GM18907 (cell line): ENCODE results near the gene NEK1.
A peak's percentile ranks its signal among the peaks of the same experiment; 100 is the strongest.

Source experiments
- ATAC-seq: cut with Tn5 transposase; IDR thresholded peaks from one replicate; pipeline ENCODE4 v1.9.1; 2021; ENCODE audit warnings: mild to moderate bottlenecking, moderate library complexity; ENCODE audit not compliant: unreplicated experiment

NEK1 gene, protein sequence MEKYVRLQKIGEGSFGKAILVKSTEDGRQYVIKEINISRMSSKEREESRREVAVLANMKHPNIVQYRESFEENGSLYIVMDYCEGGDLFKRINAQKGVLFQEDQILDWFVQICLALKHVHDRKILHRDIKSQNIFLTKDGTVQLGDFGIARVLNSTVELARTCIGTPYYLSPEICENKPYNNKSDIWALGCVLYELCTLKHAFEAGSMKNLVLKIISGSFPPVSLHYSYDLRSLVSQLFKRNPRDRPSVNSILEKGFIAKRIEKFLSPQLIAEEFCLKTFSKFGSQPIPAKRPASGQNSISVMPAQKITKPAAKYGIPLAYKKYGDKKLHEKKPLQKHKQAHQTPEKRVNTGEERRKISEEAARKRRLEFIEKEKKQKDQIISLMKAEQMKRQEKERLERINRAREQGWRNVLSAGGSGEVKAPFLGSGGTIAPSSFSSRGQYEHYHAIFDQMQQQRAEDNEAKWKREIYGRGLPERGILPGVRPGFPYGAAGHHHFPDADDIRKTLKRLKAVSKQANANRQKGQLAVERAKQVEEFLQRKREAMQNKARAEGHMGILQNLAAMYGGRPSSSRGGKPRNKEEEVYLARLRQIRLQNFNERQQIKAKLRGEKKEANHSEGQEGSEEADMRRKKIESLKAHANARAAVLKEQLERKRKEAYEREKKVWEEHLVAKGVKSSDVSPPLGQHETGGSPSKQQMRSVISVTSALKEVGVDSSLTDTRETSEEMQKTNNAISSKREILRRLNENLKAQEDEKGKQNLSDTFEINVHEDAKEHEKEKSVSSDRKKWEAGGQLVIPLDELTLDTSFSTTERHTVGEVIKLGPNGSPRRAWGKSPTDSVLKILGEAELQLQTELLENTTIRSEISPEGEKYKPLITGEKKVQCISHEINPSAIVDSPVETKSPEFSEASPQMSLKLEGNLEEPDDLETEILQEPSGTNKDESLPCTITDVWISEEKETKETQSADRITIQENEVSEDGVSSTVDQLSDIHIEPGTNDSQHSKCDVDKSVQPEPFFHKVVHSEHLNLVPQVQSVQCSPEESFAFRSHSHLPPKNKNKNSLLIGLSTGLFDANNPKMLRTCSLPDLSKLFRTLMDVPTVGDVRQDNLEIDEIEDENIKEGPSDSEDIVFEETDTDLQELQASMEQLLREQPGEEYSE (N-terminal part only)

DNA sequence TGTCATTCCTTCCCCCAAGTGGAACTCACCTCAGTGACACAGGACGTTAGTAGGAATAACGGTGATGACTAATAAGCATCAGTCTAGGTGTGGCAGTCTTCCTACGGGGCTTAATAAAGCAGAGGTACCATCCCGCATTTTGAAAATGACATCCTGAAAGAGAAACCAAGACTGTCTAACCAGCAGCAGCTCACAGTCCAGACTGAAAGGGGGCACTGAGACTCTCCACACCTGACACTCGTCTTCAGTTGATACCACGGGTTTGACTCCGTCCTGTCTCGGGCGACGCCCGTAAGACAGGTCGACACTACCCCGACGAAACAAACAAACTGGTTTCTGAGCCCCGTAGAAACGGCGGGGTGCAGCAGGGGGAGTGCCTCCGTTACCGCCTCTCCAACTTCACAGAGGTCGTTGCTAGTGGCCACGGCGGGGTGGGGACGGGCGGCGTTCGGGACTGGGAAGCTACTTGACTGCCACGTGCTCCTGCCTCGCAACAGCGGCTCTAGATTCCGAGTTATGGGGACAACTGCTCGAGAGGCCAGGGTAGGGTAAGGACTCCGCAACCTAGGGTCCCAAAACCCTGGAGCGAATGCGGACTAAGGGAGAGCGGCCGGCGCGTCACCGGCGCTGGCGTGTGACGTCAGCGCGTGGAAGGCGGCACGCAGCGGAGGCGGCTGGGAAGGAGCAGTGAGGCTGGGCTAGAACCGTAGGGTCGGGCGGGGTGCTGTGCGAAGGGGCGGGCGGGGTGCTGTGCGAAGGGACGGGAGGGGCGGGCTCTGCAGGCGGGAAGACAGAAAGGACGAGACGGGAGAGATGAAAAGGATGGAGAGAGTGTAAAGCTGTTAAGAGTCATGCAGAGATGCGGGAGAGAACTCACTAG, at the start of gene NEK1:
Gene NEK1, minus strand, starts transcription at position 593 of the 880 bp plus-strand sequence. CDS start 9,953 bp downstream, outside the sequence.
- ATAC-seq = peak; percentile 96

DNA sequence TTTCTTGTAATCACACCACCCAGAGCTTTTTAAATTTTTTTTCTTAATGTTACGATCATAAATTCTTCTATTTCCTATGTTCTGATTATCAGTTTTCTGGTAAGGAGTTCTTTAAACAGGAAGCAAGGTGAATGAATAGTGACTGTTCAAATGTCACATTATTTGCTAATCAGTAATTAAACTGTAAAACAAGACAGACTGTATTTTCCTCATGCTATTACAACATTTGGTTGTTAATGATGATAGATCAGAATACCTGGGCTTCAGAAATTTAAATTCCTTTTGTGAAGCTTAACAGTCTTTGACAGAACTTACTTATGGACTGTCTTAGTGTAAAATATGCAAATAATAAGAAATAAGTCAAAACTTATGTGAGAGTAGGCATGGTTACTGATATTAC, 49.4 kb upstream of the NEK1 start:
- ATAC-seq = no peak

DNA sequence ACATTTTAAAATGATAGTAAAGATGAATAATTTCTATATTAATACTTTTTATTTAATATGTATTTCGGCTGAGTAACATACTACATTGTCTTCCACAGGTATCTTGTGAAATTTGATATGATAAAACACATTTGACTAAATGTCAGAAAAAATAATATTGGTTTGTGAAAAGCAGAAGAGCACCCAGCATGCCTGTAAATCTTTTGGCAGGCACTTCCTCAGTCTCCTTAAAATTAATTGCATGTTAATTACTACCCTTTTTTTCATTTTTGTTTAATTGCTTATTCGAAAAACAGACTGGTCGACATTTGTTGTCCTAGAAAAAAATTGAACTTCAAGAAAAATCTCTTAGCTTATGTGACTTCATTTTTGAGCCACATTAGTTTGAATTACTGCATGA, 48.5 kb upstream of the NEK1 start:
- ATAC-seq = no peak

DNA sequence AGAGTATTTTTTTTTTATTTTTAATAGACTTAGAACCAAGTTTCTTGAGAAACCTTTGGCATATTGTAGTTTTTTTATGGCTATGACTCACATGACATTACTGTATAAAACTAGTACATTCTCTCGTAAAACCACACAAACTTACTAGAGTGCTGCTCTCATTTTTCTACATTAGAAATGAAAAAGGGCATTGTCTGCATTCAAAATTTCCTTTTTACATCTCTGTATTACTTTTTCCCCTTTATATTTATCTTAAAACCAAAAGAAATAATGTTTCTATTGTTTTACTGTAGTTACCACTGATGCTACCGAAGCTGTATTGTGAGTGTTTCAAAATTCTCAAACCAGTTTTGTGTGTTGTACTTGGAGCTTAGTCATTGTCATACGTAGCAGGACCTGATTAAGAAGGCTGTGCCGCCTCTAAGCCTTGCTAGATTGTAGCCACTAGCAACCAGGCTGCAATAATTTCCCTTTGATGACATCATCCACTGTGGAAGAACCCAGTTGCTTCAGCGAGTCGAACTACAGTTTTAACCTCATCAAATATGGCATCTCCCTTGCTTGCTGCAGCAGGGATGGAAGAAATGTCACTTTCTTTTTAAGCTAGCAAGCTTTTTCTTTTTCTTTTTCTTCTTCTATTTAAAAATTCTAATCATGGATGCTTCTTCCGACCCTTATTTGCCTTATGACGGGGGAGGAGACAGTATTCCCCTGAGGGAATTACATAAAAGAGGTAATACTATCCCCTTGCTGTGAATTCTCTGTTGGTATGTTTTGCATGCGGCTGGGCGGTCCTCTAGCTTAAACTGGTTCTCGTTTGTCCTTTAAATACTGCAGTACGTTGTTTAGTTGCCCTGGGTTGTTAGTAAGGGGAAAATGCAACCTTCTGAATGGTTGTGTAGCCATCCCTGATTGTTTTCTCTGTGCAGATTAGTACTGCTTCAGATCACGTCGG, 47.6 kb upstream of the NEK1 start:
- peak; percentile 98 for ATAC-seq

DNA sequence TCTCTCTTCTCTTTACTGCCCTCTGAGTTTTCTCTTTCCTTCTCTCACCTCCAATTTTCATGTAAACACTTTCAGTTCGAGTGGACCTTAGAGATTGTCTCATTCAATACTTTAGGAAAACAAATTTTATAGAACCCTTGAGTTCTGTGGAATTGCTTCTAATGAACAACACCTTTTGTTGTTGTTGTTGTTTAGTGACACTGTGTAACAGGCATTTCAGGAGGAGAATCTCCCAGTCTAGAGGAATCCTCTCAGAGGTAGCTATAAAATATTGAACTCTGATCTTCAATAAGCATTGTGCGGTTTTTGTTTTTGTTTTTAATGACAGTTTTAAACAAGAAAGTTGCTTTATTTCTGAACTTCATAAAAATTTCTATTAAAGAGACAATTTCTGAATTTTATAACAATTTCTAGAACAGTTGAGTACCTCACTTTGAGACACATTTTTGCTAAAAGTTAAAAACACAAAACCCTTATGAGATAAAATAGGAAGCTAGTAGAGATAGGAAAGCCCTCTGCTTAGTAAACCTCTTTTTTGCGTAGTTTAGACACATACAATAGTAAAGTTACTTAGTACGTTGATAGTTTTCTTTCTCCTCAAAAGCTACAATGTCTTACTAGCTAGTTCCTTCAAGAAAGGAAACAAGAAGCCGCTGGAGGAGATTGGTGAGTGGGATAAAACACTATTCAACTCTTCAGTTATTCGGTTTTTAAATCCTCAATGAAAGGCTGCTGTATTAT, 46.8 kb upstream of the NEK1 start:
- no peak for ATAC-seq

DNA sequence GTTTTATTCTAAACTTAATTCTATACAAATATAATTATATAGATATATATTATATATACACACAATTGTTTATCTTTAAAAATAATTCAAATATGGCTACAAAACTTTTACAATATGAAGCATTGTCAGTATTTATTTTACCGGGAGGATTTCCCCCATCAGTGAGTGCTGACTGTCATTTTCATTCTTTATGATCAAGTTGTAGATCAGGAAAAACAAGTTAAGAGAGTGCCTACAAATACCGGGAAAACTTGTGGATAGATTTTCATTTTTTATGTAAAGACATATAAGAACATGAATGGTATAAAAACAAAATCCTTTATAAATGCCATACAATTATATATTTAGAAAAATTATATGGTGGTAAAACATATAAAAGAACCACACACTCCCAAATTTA, 45.8 kb upstream of the NEK1 start:
- no peak for ATAC-seq

DNA sequence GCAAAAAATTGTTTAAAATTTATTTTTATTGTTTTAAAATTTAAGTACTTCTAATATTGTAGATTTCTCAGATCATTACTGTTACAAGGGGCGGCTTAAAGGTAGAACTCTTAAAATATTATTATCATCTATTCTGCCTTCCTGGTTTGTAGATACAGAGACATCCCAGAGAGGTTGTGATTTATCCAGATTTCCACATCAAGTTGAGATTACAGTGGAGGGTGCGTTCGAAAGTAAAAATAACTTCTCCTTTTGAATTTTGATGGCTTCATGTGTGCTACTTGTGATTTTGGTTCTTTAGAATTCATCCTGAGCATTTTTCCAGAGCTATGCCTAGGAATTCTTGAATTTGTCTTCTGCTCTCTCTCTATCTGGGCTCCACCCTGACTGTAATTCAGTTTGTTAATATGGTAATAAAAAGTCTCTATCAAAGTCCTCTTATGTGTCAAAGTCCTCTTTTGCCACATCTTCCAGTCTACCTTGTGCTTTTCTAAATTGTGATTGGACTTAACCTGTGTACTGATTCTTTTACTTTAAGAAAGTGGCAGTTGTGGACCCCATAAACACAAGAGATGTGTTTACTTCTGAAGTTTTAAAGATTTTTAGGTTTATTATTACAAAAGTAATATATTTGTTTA, 45.2 kb upstream of the NEK1 start:
- no peak for ATAC-seq

DNA sequence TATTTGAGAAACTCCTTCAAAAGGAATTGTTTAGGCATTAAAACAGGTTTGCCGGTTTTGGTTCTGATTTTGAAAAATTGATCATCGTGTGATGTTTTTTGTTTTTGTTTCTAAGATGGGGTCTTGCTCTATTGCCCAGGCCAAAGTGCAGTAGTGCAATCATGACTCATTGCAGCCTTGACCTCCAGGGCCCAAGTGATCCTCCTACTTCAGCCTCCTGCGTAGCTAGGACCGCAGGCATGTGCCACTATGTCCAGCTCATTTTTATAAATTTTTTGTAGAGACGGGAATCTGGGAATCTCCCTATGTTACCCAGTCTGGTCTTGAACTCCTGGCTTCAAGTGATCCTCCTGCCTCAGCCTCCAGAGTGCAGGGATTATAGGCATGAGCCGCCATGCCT, 43.0 kb upstream of the NEK1 start:
- no peak for ATAC-seq

DNA sequence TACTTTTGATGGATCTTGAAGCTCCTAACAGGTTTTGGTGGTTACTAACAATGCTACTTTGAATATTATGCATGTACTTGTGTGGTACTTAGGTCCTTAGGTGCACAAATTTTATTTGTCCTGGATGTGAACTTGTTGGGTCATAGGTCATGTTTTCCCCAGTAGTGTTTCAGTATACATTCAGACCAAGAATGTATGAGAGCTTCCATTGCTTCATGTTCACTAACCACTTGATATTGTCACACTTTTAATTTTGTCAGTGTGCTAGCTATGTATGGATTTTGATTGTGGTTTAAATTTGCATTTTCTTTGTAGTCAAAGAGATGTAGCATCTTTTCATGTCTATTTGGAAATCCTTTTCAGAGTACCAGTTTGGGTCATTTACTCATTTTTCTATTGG, 40.2 kb upstream of the NEK1 start:
- ATAC-seq = no peak

DNA sequence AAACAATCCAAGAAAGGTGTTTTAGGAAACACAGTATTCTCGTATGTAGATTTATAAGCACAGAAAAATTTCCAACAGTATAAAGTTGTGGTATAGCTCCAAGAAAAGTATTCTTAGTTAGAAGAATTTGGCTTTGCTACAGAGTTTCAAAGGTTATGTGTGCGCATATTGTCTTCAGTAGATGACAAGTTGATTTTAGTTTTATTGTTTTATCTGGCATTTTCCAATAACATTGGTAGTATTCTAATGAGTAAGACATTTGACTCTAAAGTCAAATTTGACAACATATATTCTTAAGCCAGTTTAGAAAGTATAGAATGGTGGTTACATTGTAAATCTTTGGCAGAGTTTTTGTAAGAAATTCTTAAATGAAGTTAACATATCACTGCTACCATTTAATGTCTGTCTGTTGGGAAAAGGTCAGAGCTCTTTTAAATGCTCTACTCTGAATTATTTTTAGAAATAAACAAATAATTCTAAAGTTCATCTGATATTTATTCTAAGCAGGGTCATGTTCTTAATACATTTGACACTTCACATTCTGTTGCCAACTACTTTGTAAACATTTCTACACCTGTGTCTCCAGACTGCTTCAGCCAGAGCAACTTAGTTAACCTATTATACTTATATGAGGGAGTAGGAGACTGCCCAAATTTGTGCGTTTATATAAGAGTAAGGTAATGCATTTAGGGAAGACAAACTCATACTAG, 38.0 kb upstream of the NEK1 start:
- ATAC-seq = no peak

DNA sequence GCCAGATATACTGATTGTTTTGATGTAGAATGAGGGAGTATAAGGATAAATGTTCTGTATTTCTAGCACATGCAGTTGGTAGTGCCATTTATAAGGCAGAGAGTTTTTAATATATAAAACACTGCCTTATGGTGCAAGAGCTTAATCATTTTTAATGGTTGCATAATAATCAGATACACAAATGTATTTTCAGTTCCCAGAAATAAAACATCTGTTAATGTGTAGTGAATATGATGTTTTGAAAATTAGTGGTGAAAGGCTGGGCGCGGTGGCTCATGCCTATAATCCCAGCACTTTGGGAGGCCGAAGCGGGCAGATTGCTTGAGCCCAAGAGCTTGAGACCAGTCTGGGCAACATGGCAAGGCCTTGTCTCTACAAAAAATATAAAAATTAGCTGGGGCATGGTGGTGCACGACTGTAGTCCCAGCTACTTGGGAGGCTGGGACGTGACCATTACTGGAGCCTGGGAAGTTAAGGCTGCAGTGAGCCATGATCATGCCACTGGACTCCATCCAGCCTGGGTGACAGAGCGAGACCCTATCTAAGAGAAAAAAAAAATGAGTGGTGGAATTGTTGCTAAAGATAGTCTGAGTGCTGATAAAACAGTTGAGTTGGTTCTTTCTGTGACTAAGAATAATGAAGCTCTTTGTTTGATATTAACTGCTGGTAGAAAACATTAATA, 37.3 kb upstream of the NEK1 start:
- ATAC-seq = no peak

DNA sequence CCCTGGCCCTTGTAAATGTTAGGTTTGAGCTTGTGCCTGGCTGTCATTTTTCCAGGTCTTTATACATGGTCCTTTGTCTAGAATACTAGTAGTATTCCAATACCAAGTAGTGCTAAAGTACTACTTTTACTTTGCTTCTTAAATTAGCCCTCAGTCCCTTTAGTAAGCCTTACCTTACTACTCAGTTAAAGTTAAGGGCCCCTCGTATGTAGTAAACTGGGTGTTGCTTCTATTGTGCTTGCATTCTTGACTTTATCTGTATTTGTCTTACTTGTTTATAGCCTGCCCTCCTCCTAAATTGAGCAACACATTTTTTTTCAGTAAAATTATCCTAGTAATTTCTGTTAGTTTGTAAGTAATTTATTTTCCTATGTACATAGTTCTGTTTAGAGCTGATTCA, 33.2 kb upstream of the NEK1 start:
- no peak for ATAC-seq

DNA sequence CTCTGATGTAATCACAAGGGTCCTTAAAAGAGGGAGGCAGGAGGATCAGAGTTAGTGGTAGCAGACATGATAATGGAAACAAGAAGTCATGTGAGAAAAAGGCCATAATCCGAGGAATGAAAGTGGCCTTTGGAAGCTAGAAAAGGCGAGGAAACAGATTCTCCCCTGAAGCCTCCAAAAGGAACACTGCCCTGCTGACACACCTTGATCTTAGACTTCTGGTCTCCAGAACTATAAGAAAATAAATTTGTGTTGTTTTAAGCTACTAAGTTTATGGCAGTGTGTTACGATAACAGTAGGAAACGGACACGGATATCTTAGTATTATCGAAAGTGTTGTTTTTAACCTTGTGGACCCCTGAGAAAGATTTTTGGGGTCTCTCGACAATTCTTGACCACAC, 32.4 kb upstream of the NEK1 start:
- no peak for ATAC-seq

DNA sequence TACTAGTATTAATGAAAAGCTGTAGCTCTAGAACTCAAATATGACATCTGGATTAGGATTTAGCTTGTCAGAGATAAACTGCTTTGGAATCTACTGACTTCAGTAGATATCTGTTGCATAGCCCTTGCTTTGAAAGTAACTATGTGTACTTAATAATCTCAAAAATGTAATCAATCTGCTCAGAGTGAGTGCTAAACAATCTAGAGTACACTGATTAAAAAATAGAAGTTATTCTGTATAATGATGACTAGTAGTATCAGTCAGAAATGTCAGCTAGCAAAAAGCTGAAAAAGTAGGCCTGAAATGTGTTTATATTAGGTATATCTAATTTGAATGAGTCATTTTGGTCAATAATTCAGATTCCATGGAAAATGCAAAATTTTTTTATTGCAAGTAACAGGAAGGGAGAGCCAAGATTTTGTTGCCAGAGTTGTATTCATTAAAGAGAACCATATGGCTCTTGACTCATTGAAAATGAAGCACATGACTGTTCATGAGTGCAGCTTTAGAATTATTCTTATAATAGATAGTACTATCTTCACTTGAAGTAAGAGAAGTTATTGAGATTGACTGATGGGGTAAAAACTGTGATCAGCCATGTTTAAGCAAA, 28.0 kb upstream of the NEK1 start:
- ATAC-seq = no peak

DNA sequence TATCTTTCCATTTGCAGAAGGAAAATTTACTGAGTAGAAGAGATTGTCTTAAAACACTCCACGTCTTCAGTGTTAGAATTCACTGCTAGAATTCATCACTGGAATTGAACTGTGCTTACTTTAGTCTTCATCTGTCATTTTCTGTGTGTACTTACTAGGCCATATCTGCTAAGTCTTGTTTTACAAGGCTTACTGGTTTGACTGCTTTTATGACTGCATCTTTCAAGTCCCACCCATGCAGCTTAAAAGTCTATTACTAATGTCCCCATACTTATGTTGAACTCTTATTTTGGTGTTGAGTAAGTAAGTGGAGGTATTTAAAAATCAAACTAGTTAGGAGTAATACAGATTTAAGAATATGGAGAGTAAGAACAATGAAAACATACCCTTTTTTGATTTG, 22.6 kb upstream of the NEK1 start:
- no peak for ATAC-seq

DNA sequence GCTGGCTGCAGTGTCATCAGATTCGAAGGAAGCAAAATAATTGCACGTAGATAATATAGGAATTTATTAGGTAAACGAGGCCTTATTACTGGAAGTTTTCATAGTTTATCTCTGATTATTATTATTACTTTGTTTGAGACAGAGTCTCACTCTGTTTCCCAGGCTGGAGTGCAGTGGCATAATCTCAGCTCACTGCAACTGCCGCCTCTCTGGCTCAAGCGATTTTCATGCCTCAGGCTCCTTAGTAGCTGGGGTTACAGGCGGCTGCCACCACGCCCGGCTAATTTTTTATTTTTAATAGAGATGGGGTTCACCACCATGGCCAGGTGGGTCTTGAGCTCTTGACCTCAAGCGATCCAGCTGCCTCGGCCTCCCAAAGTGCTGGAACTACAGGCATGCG, 20.5 kb upstream of the NEK1 start:
- no peak for ATAC-seq

DNA sequence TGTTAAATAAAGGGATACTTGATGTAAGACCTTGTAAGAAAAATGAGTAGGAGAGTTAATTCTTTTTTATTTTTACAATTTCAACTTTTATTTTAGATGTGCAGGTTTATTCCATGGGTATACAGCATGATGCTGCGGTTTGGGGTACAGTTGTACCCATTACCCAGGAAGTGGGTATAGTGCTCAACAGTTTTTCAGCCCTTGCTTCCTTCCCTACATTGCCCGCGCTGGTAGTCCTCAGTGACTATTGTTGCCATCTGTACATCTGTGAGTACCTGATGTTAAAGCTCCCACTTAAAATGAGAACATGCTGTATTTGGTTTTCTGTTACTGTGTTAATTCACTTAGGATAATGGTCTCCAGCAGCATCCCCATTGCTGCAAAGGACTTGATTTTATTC, 17.7 kb upstream of the NEK1 start:
- no peak for ATAC-seq
